ENCODE results near the gene TFAP2A. TPM values are rescaled to one million over a fixed set of nuclear protein-coding genes. Genes with fewer than 3 reads are reported as not detected.

The TFAP2A gene
- total RNA-seq, 1 donor from 2014 or later: 66.6 TPM

- peak; percentile 65 for TF ChIP-seq CTCF (conservative IDR thresholded peaks at IDR 0.05)
- Mint-ChIP-seq H3K36me3 (peaks cover 5% of the 10 kb centered on the region), H3K9me3 (no peaks in the 10 kb centered on the region), H3K27me3 (peaks cover 94% of the 10 kb centered on the region), H3K27ac (peak overlapping the region; percentile 73), H3K4me1 (ENCODE audit: unreplicated experiment) (peaks cover 24% of the 10 kb centered on the region), H3K4me3 (peak overlapping the region; percentile 95)
- no peak for DNase-seq (ENCODE audit: extremely low spot score, unreplicated experiment)
These were observed 6.5 kb upstream of the TFAP2A start for GRCh38 chr6:10421158-10421920.

GRCh38 chr6:10420546-10421157 lies 5.8 kb upstream of the TFAP2A start:
- Mint-ChIP-seq H3K36me3 (peaks cover 5% of the 10 kb centered on the region), H3K27ac (peak overlapping the region; percentile 98), H3K4me1 (ENCODE audit: unreplicated experiment) (peaks cover 25% of the 10 kb centered on the region), H3K9me3 (no peaks in the 10 kb centered on the region), H3K4me3 (peak overlapping the region; percentile 95), H3K27me3 (peaks cover 99% of the 10 kb centered on the region)
- no peak for TF ChIP-seq CTCF (conservative IDR thresholded peaks at IDR 0.05)
- no peak for DNase-seq (ENCODE audit: extremely low spot score, unreplicated experiment)

GRCh38 chr6:10419749-10420545 lies 5.1 kb upstream of the TFAP2A start:
- peak overlapping the region; percentile 95 for H3K4me3 Mint-ChIP-seq
- H3K4me1 Mint-ChIP-seq (ENCODE audit: unreplicated experiment): peaks cover 24% of the 10 kb centered on the region
- peaks cover 10% of the 10 kb centered on the region for H3K36me3 Mint-ChIP-seq
- peaks cover 99% of the 10 kb centered on the region for H3K27me3 Mint-ChIP-seq
- no peaks in the 10 kb centered on the region for H3K9me3 Mint-ChIP-seq
- peak overlapping the region; percentile 98 for H3K27ac Mint-ChIP-seq
- DNase-seq (ENCODE audit: extremely low spot score, unreplicated experiment): no peak
- no peak for TF ChIP-seq CTCF (conservative IDR thresholded peaks at IDR 0.05)

- Mint-ChIP-seq H3K27ac (peak overlapping the region; percentile 98), H3K4me3 (peak overlapping the region; percentile 95), H3K9me3 (no peaks in the 10 kb centered on the region), H3K36me3 (peaks cover 10% of the 10 kb centered on the region), H3K4me1 (ENCODE audit: unreplicated experiment) (peaks cover 20% of the 10 kb centered on the region), H3K27me3 (peaks cover 99% of the 10 kb centered on the region)
- TF ChIP-seq CTCF (conservative IDR thresholded peaks at IDR 0.05): no peak
- DNase-seq (ENCODE audit: extremely low spot score, unreplicated experiment): no peak
These were observed 4.2 kb upstream of the TFAP2A start for GRCh38 chr6:10418862-10419748.

- Mint-ChIP-seq H3K4me1 (ENCODE audit: unreplicated experiment) (peaks cover 20% of the 10 kb centered on the region), H3K27ac (peak overlapping the region; percentile 98)
These were observed 3.5 kb upstream of the TFAP2A start for GRCh38 chr6:10418361-10418861.

More at GRCh38 chr6:10418361-10418861, 3.5 kb upstream of the TFAP2A start:
- TF ChIP-seq CTCF (conservative IDR thresholded peaks at IDR 0.05): no peak
- DNase-seq (ENCODE audit: extremely low spot score, unreplicated experiment): no peak
- Mint-ChIP-seq H3K36me3 (peaks cover 16% of the 10 kb centered on the region), H3K27me3 (peaks cover 99% of the 10 kb centered on the region), H3K9me3 (no peaks in the 10 kb centered on the region), H3K4me3 (peak overlapping the region; percentile 95)
